Mucosa of rectum (tissue), 2 donors: Measurements from ENCODE around the gene MFAP2.

Source experiments
- H3K27ac ChIP-seq, 2 donors: one replicate each; pipeline ENCODE4 v1.7.0; 2013; ENCODE audit warnings: inconsistent platforms in 2 of 2, low read depth in 2 of 2, low read length in 2 of 2
- H3K27me3 ChIP-seq, 2 donors: one replicate each; pipeline ENCODE4 v1.7.0; 2013; ENCODE audit warnings: low read length in 2 of 2; ENCODE audit not compliant: control insufficient read depth in 2 of 2, insufficient read depth in 2 of 2
- H3K36me3 ChIP-seq, 2 donors: one replicate each; pipeline ENCODE4 v1.7.0; 2013; ENCODE audit warnings: low read length in 2 of 2; ENCODE audit not compliant: control insufficient read depth in 2 of 2, insufficient read depth in 2 of 2
- H3K4me1 ChIP-seq, 2 donors: one replicate each; pipeline ENCODE4 v1.7.0; 2013; ENCODE audit warnings: low read length in 2 of 2, mild to moderate bottlenecking in 1 of 2; ENCODE audit not compliant: control insufficient read depth in 2 of 2, insufficient read depth in 2 of 2
- H3K4me3 ChIP-seq, 2 donors: one replicate each; pipeline ENCODE4 v1.7.0; 2013; ENCODE audit warnings: low read length in 2 of 2
- H3K9ac ChIP-seq, 2 donors: one replicate each; pipeline ENCODE4 v1.7.0; 2013; ENCODE audit warnings: low read length in 2 of 2, low read depth in 1 of 2, mild to moderate bottlenecking in 1 of 2
- H3K9me3 ChIP-seq, 2 donors: one replicate each; pipeline ENCODE4 v1.7.0; 2013; ENCODE audit warnings: low read length in 2 of 2; ENCODE audit not compliant: control insufficient read depth in 2 of 2
- donor health status: healthy.
- donor health status: Normal muscosa, but diverticular disease.

Gene MFAP2

DNA sequence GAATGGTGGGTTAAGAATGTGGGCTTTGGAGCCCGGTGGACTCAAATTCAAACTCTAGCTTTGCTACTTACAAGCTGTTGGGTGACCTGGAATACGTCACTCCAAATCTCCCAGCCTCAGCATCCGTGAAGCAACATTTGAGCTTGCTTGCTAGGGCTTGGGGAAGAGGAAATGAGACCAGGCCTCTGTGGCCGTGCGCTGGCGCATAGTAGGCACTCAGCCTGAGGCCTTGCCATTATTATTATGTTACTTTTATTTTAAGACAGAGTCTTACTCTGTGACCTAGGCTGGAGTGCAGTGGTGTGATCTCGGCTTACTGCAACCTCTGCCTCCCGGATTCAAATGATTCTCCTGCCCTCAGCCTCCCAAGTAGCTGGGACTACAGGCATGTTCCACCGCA lies 12.3 kb upstream of the MFAP2 start:
- Histone ChIP-seq H3K9me3 (no peaks in the 10 kb centered on the region), H3K4me3 (no peak overlapping the region), H3K36me3 (peaks cover 12 to 16% of the 10 kb centered on the region in 2 donors), H3K9ac (no peak overlapping the region), H3K4me1 (no peaks in the 10 kb centered on the region), H3K27me3 (no peaks in the 10 kb centered on the region), H3K27ac (no peak overlapping the region)

- Histone ChIP-seq H3K9me3 (no peaks in the 10 kb centered on the region), H3K27me3 (no peaks in the 10 kb centered on the region), H3K4me1 (no peaks in the 10 kb centered on the region), H3K36me3 (peaks cover 13 to 16% of the 10 kb centered on the region in 2 donors), H3K4me3 (no peak overlapping the region), H3K27ac (no peak overlapping the region), H3K9ac (no peak overlapping the region)
Measured at GRCh38 chr1:16992102-16992501, 11.7 kb upstream of the MFAP2 start.

DNA sequence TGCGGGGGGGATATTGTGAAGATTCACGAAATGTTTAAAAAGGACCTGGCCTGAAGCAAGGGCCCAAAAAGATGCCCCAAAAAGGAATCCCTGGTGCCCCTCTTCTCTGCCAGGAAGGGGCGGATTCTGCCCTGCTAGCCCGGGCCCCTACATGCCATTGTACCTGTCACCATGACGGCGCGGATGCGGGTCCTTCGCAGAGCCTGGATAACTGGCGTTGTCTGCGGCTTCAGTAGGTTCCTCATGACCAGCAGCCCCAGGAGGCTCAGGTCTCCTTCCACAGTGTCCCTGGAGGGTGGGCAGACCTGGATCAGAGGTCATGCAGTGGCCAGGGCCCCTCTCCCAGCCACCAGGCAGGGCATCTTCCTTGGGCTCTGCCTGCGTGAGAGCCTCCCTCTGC lies 11.2 kb upstream of the MFAP2 start:
- no peak overlapping the region for H3K4me3 ChIP-seq
- no peak overlapping the region for H3K9ac ChIP-seq
- no peaks in the 10 kb centered on the region for H3K27me3 ChIP-seq
- H3K9me3 ChIP-seq, result no peaks in the 10 kb centered on the region
- H3K4me1 ChIP-seq, result no peaks in the 10 kb centered on the region
- peaks cover 13 to 16% of the 10 kb centered on the region in 2 donors for H3K36me3 ChIP-seq
- H3K27ac ChIP-seq, result no peak overlapping the region

GRCh38 chr1:16989676-16990391 lies 9.4 kb upstream of the MFAP2 start:
- Histone ChIP-seq H3K4me3 (no peak overlapping the region), H3K9me3 (no peaks in the 10 kb centered on the region), H3K27me3 (no peaks in the 10 kb centered on the region), H3K36me3 (peaks cover 11 to 15% of the 10 kb centered on the region in 2 donors), H3K4me1 (no peaks in the 10 kb centered on the region), H3K9ac (no peak overlapping the region), H3K27ac (no peak overlapping the region)

GRCh38 chr1:16988210-16988609 lies 7.8 kb upstream of the MFAP2 start:
- no peaks in the 10 kb centered on the region for H3K27me3 ChIP-seq
- no peaks in the 10 kb centered on the region for H3K4me1 ChIP-seq
- H3K4me3 ChIP-seq, result no peak overlapping the region
- no peaks in the 10 kb centered on the region for H3K9me3 ChIP-seq
- H3K9ac ChIP-seq, result no peak overlapping the region
- H3K27ac ChIP-seq, result no peak overlapping the region
- peaks cover 11 to 15% of the 10 kb centered on the region in 2 donors for H3K36me3 ChIP-seq

GRCh38 chr1:16986962-16987361 lies 6.5 kb upstream of the MFAP2 start:
- no peaks in the 10 kb centered on the region for H3K4me1 ChIP-seq
- H3K4me3 ChIP-seq, result no peak overlapping the region
- H3K9me3 ChIP-seq, result no peaks in the 10 kb centered on the region
- H3K27ac ChIP-seq, result no peak overlapping the region
- peaks cover 11 to 15% of the 10 kb centered on the region in 2 donors for H3K36me3 ChIP-seq
- no peak overlapping the region for H3K9ac ChIP-seq
- no peaks in the 10 kb centered on the region for H3K27me3 ChIP-seq

GRCh38 chr1:16986560-16986959 lies 6.1 kb upstream of the MFAP2 start:
- Histone ChIP-seq H3K36me3 (peaks cover 11 to 15% of the 10 kb centered on the region in 2 donors), H3K9me3 (no peaks in the 10 kb centered on the region), H3K27me3 (no peaks in the 10 kb centered on the region), H3K4me1 (no peaks in the 10 kb centered on the region), H3K27ac (no peak overlapping the region), H3K4me3 (no peak overlapping the region), H3K9ac (no peak overlapping the region)

GRCh38 chr1:16986113-16986512 lies 5.7 kb upstream of the MFAP2 start:
- peaks cover under 1 to 4% of the 10 kb centered on the region in 2 donors for H3K27me3 ChIP-seq
- no peak overlapping the region for H3K4me3 ChIP-seq
- peaks cover 11 to 12% of the 10 kb centered on the region in 2 donors for H3K36me3 ChIP-seq
- H3K9ac ChIP-seq, result no peak overlapping the region
- no peak overlapping the region for H3K27ac ChIP-seq
- no peaks in the 10 kb centered on the region for H3K9me3 ChIP-seq
- no peaks in the 10 kb centered on the region for H3K4me1 ChIP-seq

DNA sequence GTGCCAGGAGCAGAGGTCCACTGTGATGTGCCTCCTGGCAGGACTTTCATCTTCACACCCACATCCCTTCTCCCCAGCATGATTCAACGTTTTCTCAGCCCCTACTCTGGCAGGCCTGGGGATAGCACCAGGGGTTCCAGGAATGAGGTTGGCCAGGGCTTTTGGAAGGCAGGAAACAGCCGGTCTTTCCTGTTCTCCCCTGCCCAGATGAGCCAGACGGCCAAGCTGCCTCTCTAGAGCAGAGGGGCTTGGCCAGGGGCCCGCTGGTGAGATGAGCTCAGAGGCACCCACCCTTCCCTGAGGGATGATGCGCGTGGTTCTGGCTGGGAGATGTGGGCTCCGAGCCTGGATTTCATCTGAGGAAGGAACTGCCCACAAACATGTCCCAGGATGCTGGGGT lies 4.3 kb upstream of the MFAP2 start:
- peaks cover 11 to 12% of the 10 kb centered on the region in 2 donors for H3K36me3 ChIP-seq
- H3K9ac ChIP-seq, result no peak overlapping the region
- peaks cover 0 to under 1% of the 10 kb centered on the region in 2 donors for H3K4me1 ChIP-seq
- no peak overlapping the region for H3K4me3 ChIP-seq
- no peak overlapping the region for H3K27ac ChIP-seq
- no peaks in the 10 kb centered on the region for H3K9me3 ChIP-seq
- peaks cover 5 to 7% of the 10 kb centered on the region in 2 donors for H3K27me3 ChIP-seq

GRCh38 chr1:16983649-16984048 lies 3.2 kb upstream of the MFAP2 start:
- Histone ChIP-seq H3K4me1 (peaks cover 0 to 2% of the 10 kb centered on the region in 2 donors), H3K36me3 (peaks cover 8 to 9% of the 10 kb centered on the region in 2 donors), H3K9me3 (no peaks in the 10 kb centered on the region), H3K27me3 (peaks cover 8 to 12% of the 10 kb centered on the region in 2 donors), H3K4me3 (no peak overlapping the region), H3K27ac (no peak overlapping the region), H3K9ac (no peak overlapping the region)
